MM.1S (cell line): Measurements from ENCODE around the gene MYO16.

ENCODE experiments used
- DNase-seq: peaks from one replicate; pipeline ENCODE4 v3.0.0-alpha.2; 2015
- H2AFZ ChIP-seq: fragments of 300-600 bp; sonication (generic); 2 replicates; pipeline ENCODE4 v1.6.0; 2016; ENCODE audit warnings: antibody characterized with exemption, low read length
- H3F3A ChIP-seq: fragments of 300-600 bp; sonication (generic); 2 replicates; pipeline ENCODE4 v1.6.1; 2016; ENCODE audit warnings: mild to moderate bottlenecking, antibody characterized with exemption, low read length, moderate library complexity, mixed read lengths; ENCODE audit not compliant: insufficient read depth
- H3K27ac ChIP-seq: fragments of 300-600 bp; sonication (generic); 2 replicates; pipeline ENCODE4 v1.5.1; 2016; ENCODE audit warnings: mild to moderate bottlenecking, low read length
- H3K27me3 ChIP-seq: fragments of 300-600 bp; sonication (generic); replicated peaks from 2 replicates; pipeline ENCODE4 v1.6.0; 2016; ENCODE audit warnings: low read length; ENCODE audit not compliant: insufficient read depth
- H3K36me3 ChIP-seq: fragments of 300-600 bp; sonication (generic); replicated peaks from 2 replicates; pipeline ENCODE4 v1.6.1; 2016; ENCODE audit warnings: mild to moderate bottlenecking, low read length, mixed read lengths; ENCODE audit not compliant: insufficient read depth
- H3K4me1 ChIP-seq: fragments of 300-600 bp; sonication (generic); 2 replicates; pipeline ENCODE4 v1.6.1; 2016; ENCODE audit warnings: low read length, mixed read lengths
- H3K4me2 ChIP-seq: fragments of 300-600 bp; sonication (generic); 2 replicates; pipeline ENCODE4 v1.6.0; 2016; ENCODE audit warnings: low read depth, low read length
- H3K4me3 ChIP-seq: fragments of 300-600 bp; sonication (generic); 2 replicates; pipeline ENCODE4 v1.5.1; 2016; ENCODE audit warnings: low read length, mixed read lengths
- H3K79me2 ChIP-seq: fragments of 300-600 bp; sonication (generic); 2 replicates; pipeline ENCODE4 v1.6.1; 2016; ENCODE audit warnings: mixed run types, low read length, mixed read lengths
- H3K9ac ChIP-seq: fragments of 300-600 bp; sonication (generic); 2 replicates; pipeline ENCODE4 v1.6.1; 2016; ENCODE audit warnings: low read length, mixed read lengths
- H3K9me2 ChIP-seq: fragments of 300-600 bp; sonication (generic); replicated peaks from 2 replicates; pipeline ENCODE4 v1.6.1; 2016; ENCODE audit warnings: mild to moderate bottlenecking, low read length, mixed read lengths; ENCODE audit not compliant: insufficient read depth
- H3K9me3 ChIP-seq: fragments of 300-600 bp; sonication (generic); replicated peaks from 2 replicates; pipeline ENCODE4 v1.6.1; 2016; ENCODE audit warnings: mild to moderate bottlenecking, low read length, mixed read lengths; ENCODE audit not compliant: insufficient read depth
- H4K20me1 ChIP-seq: fragments of 300-600 bp; sonication (generic); 2 replicates; pipeline ENCODE4 v1.6.1; 2016; ENCODE audit warnings: mild to moderate bottlenecking, low read length, moderate library complexity, mixed read lengths; ENCODE audit not compliant: insufficient read depth
- CTCF ChIP-seq: fragments of 300-600 bp; sonication (generic); IDR thresholded peaks from 2 replicates; pipeline ENCODE4 v1.5.1; 2016; ENCODE audit warnings: antibody characterized with exemption, low read length, mixed read lengths
- EZH2 ChIP-seq: fragments of 300-600 bp; sonication (generic); optimal IDR thresholded peaks from 2 replicates; pipeline ENCODE3; 2017; ENCODE audit warnings: low read depth, mild to moderate bottlenecking, antibody characterized with exemption, low read length, mixed read lengths
- EZH2phosphoT487 ChIP-seq: fragments of 300-600 bp; sonication (generic); IDR thresholded peaks from 2 replicates; pipeline ENCODE4 v1.6.1; 2018; ENCODE audit warnings: antibody characterized with exemption, low read length

Gene MYO16

GRCh38 chr13:109028624-109029023 is 399.2 kb downstream of the MYO16 start:
- Histone ChIP-seq H2AFZ (no peak overlapping the region), H3K4me2 (no peak overlapping the region), H3K9me3 (no peaks in the 10 kb centered on the region), H3K9me2 (no peaks in the 10 kb centered on the region), H3K4me1 (no peaks in the 10 kb centered on the region), H4K20me1 (no peaks in the 10 kb centered on the region), H3K9ac (no peak overlapping the region), H3K36me3 (no peaks in the 10 kb centered on the region), H3K27me3 (no peaks in the 10 kb centered on the region), H3K4me3 (no peak overlapping the region), H3F3A (no peaks in the 10 kb centered on the region), H3K27ac (no peak overlapping the region), H3K79me2 (no peaks in the 10 kb centered on the region)
- no peak for TF ChIP-seq CTCF
- TF ChIP-seq EZH2 = no peak
- no peak for TF ChIP-seq EZH2phosphoT487
- DNase-seq = no peak

GRCh38 chr13:109033090-109033489 is 403.7 kb downstream of the MYO16 start:
- Histone ChIP-seq H3K9me2 (no peaks in the 10 kb centered on the region), H3K4me2 (no peak overlapping the region), H3K9me3 (no peaks in the 10 kb centered on the region), H2AFZ (no peak overlapping the region), H3K36me3 (no peaks in the 10 kb centered on the region), H3K27me3 (no peaks in the 10 kb centered on the region), H3F3A (no peaks in the 10 kb centered on the region), H4K20me1 (no peaks in the 10 kb centered on the region), H3K4me3 (no peak overlapping the region), H3K79me2 (no peaks in the 10 kb centered on the region), H3K27ac (no peak overlapping the region), H3K9ac (no peak overlapping the region), H3K4me1 (no peaks in the 10 kb centered on the region)
- no peak for DNase-seq
- TF ChIP-seq EZH2phosphoT487 = no peak
- no peak for TF ChIP-seq CTCF
- no peak for TF ChIP-seq EZH2

- Histone ChIP-seq H3K79me2 (no peaks in the 10 kb centered on the region), H3K4me2 (no peak overlapping the region), H3K4me1 (no peaks in the 10 kb centered on the region), H3K9me2 (no peaks in the 10 kb centered on the region), H3K27me3 (no peaks in the 10 kb centered on the region), H3K36me3 (no peaks in the 10 kb centered on the region), H2AFZ (no peak overlapping the region), H3F3A (no peaks in the 10 kb centered on the region), H3K27ac (no peak overlapping the region), H4K20me1 (no peaks in the 10 kb centered on the region), H3K4me3 (no peak overlapping the region), H3K9me3 (no peaks in the 10 kb centered on the region), H3K9ac (no peak overlapping the region)
- no peak for TF ChIP-seq EZH2phosphoT487
- TF ChIP-seq EZH2 = no peak
- no peak for TF ChIP-seq CTCF
- DNase-seq = no peak
These were observed 406.8 kb downstream of the MYO16 start for GRCh38 chr13:109036078-109036780.
